Loucy (cell line): ENCODE measurements around the gene HOXC13.

Experiments used
- H2AFZ ChIP-seq: fragments of 200-600 bp; sonication (generic); 2 replicates; pipeline ENCODE4 v1.6.0; 2016; ENCODE audit warnings: antibody characterized with exemption, mild to moderate bottlenecking, low read length, moderate library complexity
- H3F3A ChIP-seq: fragments of 200-600 bp; 2 replicates; pipeline ENCODE4 v1.6.0; 2016; ENCODE audit warnings: antibody characterized with exemption, low read depth, mild to moderate bottlenecking
- H3K27me3 ChIP-seq: fragments of 200-600 bp; sonication (generic); 2 replicates; pipeline ENCODE4 v1.6.1; 2014; ENCODE audit warnings: low read length, mild to moderate bottlenecking; ENCODE audit not compliant: insufficient read depth, poor library complexity, severe bottlenecking
- H3K36me3 ChIP-seq: fragments of 200-600 bp; sonication (generic); 2 replicates; pipeline ENCODE4 v1.6.1; 2016; ENCODE audit warnings: low read length; ENCODE audit not compliant: insufficient read depth
- H3K4me1 ChIP-seq: fragments of 200-600 bp; sonication (generic); 2 replicates; pipeline ENCODE4 v1.5.1; 2014; ENCODE audit warnings: low read length, mild to moderate bottlenecking; ENCODE audit not compliant: insufficient read depth, poor library complexity, severe bottlenecking
- H3K4me2 ChIP-seq: fragments of 200-600 bp; sonication (generic); 2 replicates; pipeline ENCODE4 v1.6.0; 2014; ENCODE audit warnings: antibody characterized with exemption, low read length, low read depth, mild to moderate bottlenecking; ENCODE audit not compliant: poor library complexity, severe bottlenecking
- H3K4me3 ChIP-seq: fragments of 200-600 bp; sonication (generic); 2 replicates; pipeline ENCODE4 v1.5.1; 2014; ENCODE audit warnings: low read length, mild to moderate bottlenecking, mixed read lengths; ENCODE audit not compliant: poor library complexity, severe bottlenecking
- H3K79me2 ChIP-seq: fragments of 200-600 bp; sonication (generic); 2 replicates; pipeline ENCODE4 v1.6.1; 2014; ENCODE audit warnings: low read length; ENCODE audit not compliant: insufficient read depth
- H3K9ac ChIP-seq: fragments of 200-600 bp; sonication (generic); 2 replicates; pipeline ENCODE4 v1.6.0; 2014; ENCODE audit warnings: mild to moderate bottlenecking, low read depth, low read length, moderate library complexity; ENCODE audit not compliant: poor library complexity, severe bottlenecking
- H3K9me2 ChIP-seq: fragments of 200-600 bp; sonication (generic); replicated peaks from 2 replicates; pipeline ENCODE4 v1.6.1; 2016; ENCODE audit warnings: low read depth, low read length, mixed read lengths
- H3K9me3 ChIP-seq: fragments of 200-600 bp; sonication (generic); 2 replicates; pipeline ENCODE4 v1.6.1; 2014; ENCODE audit warnings: mild to moderate bottlenecking, antibody characterized with exemption, low read length, low read depth; ENCODE audit not compliant: insufficient read depth
- H4K20me1 ChIP-seq: fragments of 200-600 bp; sonication (generic); 2 replicates; pipeline ENCODE4 v1.6.0; 2014; ENCODE audit warnings: antibody characterized with exemption, low read length, mild to moderate bottlenecking; ENCODE audit not compliant: insufficient read depth, poor library complexity, severe bottlenecking
- EZH2phosphoT487 ChIP-seq: fragments of 200-600 bp; IDR thresholded peaks from 2 replicates; pipeline ENCODE4 v1.6.1; 2018; ENCODE audit warnings: antibody characterized with exemption, mild to moderate bottlenecking, moderate library complexity, borderline replicate concordance
- TF ChIP-seq, protein P1 (sequence below): fragments of 200-600 bp; sonication (generic); conservative IDR thresholded peaks from 2 replicates; pipeline ENCODE4 v1.5.1; 2014; ENCODE audit warnings: mild to moderate bottlenecking, antibody characterized with exemption, low read length

HOXC13 gene

GRCh38 chr12:53975064-53975471 lies 36.4 kb downstream of the HOXC13 start:
- Histone ChIP-seq H2AFZ (no peak overlapping the region), H3K36me3 (no peaks in the 10 kb centered on the region), H3K9ac (no peak overlapping the region), H3K27me3 (no peaks in the 10 kb centered on the region), H3K9me3 (no peaks in the 10 kb centered on the region), H3K79me2 (no peaks in the 10 kb centered on the region), H4K20me1 (no peaks in the 10 kb centered on the region), H3K4me2 (no peak overlapping the region), H3K4me1 (peaks cover 11% of the 10 kb centered on the region), H3K9me2 (no peaks in the 10 kb centered on the region), H3F3A (no peaks in the 10 kb centered on the region), H3K4me3 (no peak overlapping the region)
- TF ChIP-seq EZH2phosphoT487, result no peak
- TF ChIP-seq, protein P1, sequence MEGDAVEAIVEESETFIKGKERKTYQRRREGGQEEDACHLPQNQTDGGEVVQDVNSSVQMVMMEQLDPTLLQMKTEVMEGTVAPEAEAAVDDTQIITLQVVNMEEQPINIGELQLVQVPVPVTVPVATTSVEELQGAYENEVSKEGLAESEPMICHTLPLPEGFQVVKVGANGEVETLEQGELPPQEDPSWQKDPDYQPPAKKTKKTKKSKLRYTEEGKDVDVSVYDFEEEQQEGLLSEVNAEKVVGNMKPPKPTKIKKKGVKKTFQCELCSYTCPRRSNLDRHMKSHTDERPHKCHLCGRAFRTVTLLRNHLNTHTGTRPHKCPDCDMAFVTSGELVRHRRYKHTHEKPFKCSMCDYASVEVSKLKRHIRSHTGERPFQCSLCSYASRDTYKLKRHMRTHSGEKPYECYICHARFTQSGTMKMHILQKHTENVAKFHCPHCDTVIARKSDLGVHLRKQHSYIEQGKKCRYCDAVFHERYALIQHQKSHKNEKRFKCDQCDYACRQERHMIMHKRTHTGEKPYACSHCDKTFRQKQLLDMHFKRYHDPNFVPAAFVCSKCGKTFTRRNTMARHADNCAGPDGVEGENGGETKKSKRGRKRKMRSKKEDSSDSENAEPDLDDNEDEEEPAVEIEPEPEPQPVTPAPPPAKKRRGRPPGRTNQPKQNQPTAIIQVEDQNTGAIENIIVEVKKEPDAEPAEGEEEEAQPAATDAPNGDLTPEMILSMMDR, result no peak

GRCh38 chr12:53975479-53976152 lies 37.0 kb downstream of the HOXC13 start:
- no peaks in the 10 kb centered on the region for H3K9me2 ChIP-seq
- no peaks in the 10 kb centered on the region for H3K79me2 ChIP-seq
- H3K9ac ChIP-seq, result no peak overlapping the region
- H3K9me3 ChIP-seq, result no peaks in the 10 kb centered on the region
- H3K4me3 ChIP-seq, result no peak overlapping the region
- H3F3A ChIP-seq, result no peaks in the 10 kb centered on the region
- H4K20me1 ChIP-seq, result no peaks in the 10 kb centered on the region
- H3K27me3 ChIP-seq, result no peaks in the 10 kb centered on the region
- H3K4me1 ChIP-seq, result peaks cover 17% of the 10 kb centered on the region
- TF ChIP-seq, protein P1, result no peak
- no peak for TF ChIP-seq EZH2phosphoT487
- no peaks in the 10 kb centered on the region for H3K36me3 ChIP-seq
- no peak overlapping the region for H2AFZ ChIP-seq
- H3K4me2 ChIP-seq, result no peak overlapping the region

DNA sequence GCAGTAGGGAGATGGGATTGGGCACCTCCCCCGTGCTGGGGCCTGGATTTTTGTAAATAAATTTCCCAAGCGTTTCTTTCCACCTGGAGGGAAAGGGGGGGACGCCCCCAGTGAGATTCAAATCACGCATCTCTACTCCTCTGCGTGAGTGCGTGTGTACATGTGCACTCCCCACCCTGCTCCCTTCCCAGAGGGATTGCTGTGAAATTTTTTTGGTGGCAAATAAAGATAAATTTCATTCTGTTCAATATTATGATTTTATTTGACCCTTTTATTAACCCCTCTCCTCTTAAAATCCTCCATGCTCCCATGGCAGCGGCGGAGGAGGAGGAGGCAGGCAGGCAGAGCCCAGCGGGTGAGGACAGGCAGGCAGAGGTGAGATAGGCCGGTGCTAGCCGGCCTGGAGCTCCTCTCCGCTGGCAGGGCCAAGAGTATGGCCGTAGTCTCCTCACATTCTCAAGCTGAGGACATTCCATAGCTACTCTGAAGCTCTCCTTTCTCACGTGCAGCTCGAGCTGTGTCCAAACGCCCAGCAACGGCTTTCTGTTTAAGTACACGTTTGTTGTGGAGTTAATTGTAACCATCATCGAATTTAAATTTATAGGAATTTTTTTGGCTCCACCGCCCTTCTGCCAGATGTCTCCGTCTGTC lies 37.7 kb downstream of the HOXC13 start:
- Histone ChIP-seq H3K36me3 (no peaks in the 10 kb centered on the region), H3K9me2 (no peaks in the 10 kb centered on the region)

More for the DNA sequence above, 37.7 kb downstream of the HOXC13 start:
- Histone ChIP-seq H3K4me2 (no peak overlapping the region), H3K4me1 (peaks cover 20% of the 10 kb centered on the region), H3F3A (no peaks in the 10 kb centered on the region), H2AFZ (no peak overlapping the region), H3K9ac (no peak overlapping the region), H3K27me3 (no peaks in the 10 kb centered on the region), H3K79me2 (no peaks in the 10 kb centered on the region), H4K20me1 (no peaks in the 10 kb centered on the region), H3K4me3 (no peak overlapping the region), H3K9me3 (no peaks in the 10 kb centered on the region)
- TF ChIP-seq, protein P1, result no peak
- no peak for TF ChIP-seq EZH2phosphoT487
